IMR-90 (cell line): ENCODE measurements around the gene THSD7B. TPM values are rescaled to one million over a fixed set of nuclear protein-coding genes. Genes with fewer than 3 reads are reported as not detected.
A peak's percentile ranks its signal among the peaks of the same experiment; 100 is the strongest.

Experiments
- ATAC-seq: fragments of 200-7000 bp; cut with Tn5 transposase; 2 replicates; pipeline ENCODE4 v1.9.1; 2020; ENCODE audit warnings: low read depth, mild to moderate bottlenecking, moderate library complexity
- BruUV-seq: library from RNA; stranded (reverse); fragments of 400-500 nt; replicated peaks from 2 replicates; lab custom pipeline; 2021; lab: Mats Ljungman, UMichigan
- CTCF ChIA-PET: fragments of 300-600 bp; formaldehyde crosslinking; extraction: SDS; loops from one replicate; lab custom pipeline; 2021; ENCODE audit warnings: antibody characterized with exemption; lab: Yijun Ruan, JAX
- POLR2A ChIA-PET: fragments of 300-600 bp; sonication (Branson Sonifier 250); formaldehyde crosslinking; loops from one replicate; lab custom pipeline; 2022; ENCODE audit warnings: antibody characterized with exemption; ENCODE audit not compliant: unreplicated experiment; lab: Charles Lee
- DNase-seq: peaks from one replicate; pipeline ENCODE4 v3.0.0; 2013
- H2AFZ ChIP-seq: replicated peaks from 2 replicates; pipeline ENCODE3; 2013; ENCODE audit warnings: low read length, mild to moderate bottlenecking; ENCODE audit not compliant: poor library complexity
- H2AK5ac ChIP-seq: 2 replicates; pipeline ENCODE4 v1.6.1; 2013; ENCODE audit warnings: low read depth, low read length, inconsistent platforms
- H2AK9ac ChIP-seq: replicated peaks from 2 replicates; pipeline ENCODE3; 2013; ENCODE audit warnings: mild to moderate bottlenecking, low read depth, low read length, moderate library complexity; ENCODE audit not compliant: poor library complexity
- H2BK120ac ChIP-seq: 2 replicates; pipeline ENCODE4 v1.6.1; 2013; ENCODE audit warnings: low read depth, low read length, inconsistent platforms
- H2BK15ac ChIP-seq: 3 replicates; pipeline ENCODE4 v1.6.1; 2013; ENCODE audit warnings: low read depth, low read length, inconsistent platforms
- H2BK20ac ChIP-seq: 2 replicates; pipeline ENCODE4 v1.6.1; 2013; ENCODE audit warnings: low read depth, mild to moderate bottlenecking, inconsistent platforms, low read length, moderate library complexity
- H2BK5ac ChIP-seq: 2 replicates; pipeline ENCODE4 v1.6.1; 2013; ENCODE audit warnings: mild to moderate bottlenecking, low read depth, low read length, inconsistent platforms; ENCODE audit not compliant: poor library complexity, severe bottlenecking
- H3K14ac ChIP-seq: replicated peaks from 2 replicates; pipeline ENCODE4 v1.6.1; 2013; ENCODE audit warnings: low read depth, low read length, inconsistent platforms
- H3K18ac ChIP-seq: 2 replicates; pipeline ENCODE4 v1.6.1; 2013; ENCODE audit warnings: low read depth, low read length, control low read depth
- H3K23ac ChIP-seq: 2 replicates; pipeline ENCODE4 v1.6.1; 2013; ENCODE audit warnings: low read depth, low read length, inconsistent platforms
- H3K27ac ChIP-seq: 2 replicates; pipeline ENCODE4 v1.5.1; 2013; ENCODE audit warnings: mild to moderate bottlenecking, control low read depth, low read length; ENCODE audit not compliant: insufficient read depth
- H3K27me3 ChIP-seq: 2 replicates; pipeline ENCODE4 v1.6.1; 2013; ENCODE audit warnings: low read length; ENCODE audit not compliant: control insufficient read depth, insufficient read depth
- H3K36me3 ChIP-seq: 2 replicates; pipeline ENCODE4 v1.6.1; 2013; ENCODE audit warnings: low read length, mixed read lengths; ENCODE audit not compliant: control insufficient read depth, insufficient read depth
- H3K4ac ChIP-seq: 2 replicates; pipeline ENCODE4 v1.6.1; 2013; ENCODE audit warnings: low read depth, low read length, inconsistent platforms
- H3K4me1 ChIP-seq: 2 replicates; pipeline ENCODE4 v1.6.1; 2013; ENCODE audit warnings: low read length, mixed read lengths; ENCODE audit not compliant: control insufficient read depth, insufficient read depth
- H3K4me2 ChIP-seq: 2 replicates; pipeline ENCODE4 v1.6.1; 2013; ENCODE audit warnings: low read depth, mild to moderate bottlenecking, control low read depth, low read length, moderate library complexity
- H3K4me3 ChIP-seq: 2 replicates; pipeline ENCODE4 v1.5.1; 2013; ENCODE audit warnings: low read depth, mild to moderate bottlenecking, control low read depth, low read length, moderate library complexity; ENCODE audit not compliant: insufficient read depth
- H3K56ac ChIP-seq: 2 replicates; pipeline ENCODE4 v1.6.1; 2013; ENCODE audit warnings: low read length, inconsistent platforms; ENCODE audit not compliant: insufficient read depth; ENCODE audit errors: extremely low read depth
- H3K79me1 ChIP-seq, 2 experiments: 2 replicates each; pipeline ENCODE4 v1.6.1; 2013; ENCODE audit warnings: low read length in 2 of 2, inconsistent platforms in 1 of 2, low read depth in 1 of 2
- H3K9ac ChIP-seq: 2 replicates; pipeline ENCODE4 v1.6.1; 2013; ENCODE audit warnings: low read depth, low read length, control low read depth
- H3K9me1 ChIP-seq: 2 replicates; pipeline ENCODE4 v1.6.1; 2013; ENCODE audit warnings: low read length, inconsistent platforms; ENCODE audit not compliant: insufficient read depth
- H3K9me3 ChIP-seq: 2 replicates; pipeline ENCODE4 v1.6.1; 2013; ENCODE audit warnings: low read length; ENCODE audit not compliant: control insufficient read depth, insufficient read depth
- H4K20me1 ChIP-seq: 2 replicates; pipeline ENCODE4 v1.6.1; 2013; ENCODE audit warnings: low read length, inconsistent platforms; ENCODE audit not compliant: insufficient read depth
- H4K5ac ChIP-seq: 2 replicates; pipeline ENCODE4 v1.6.1; 2013; ENCODE audit warnings: mild to moderate bottlenecking, low read depth, low read length, control low read depth
- H4K8ac ChIP-seq, 2 experiments: 2 replicates each; pipeline ENCODE4 v1.6.1; 2013; ENCODE audit warnings: low read depth in 2 of 2, low read length in 2 of 2, control low read depth in 1 of 2, inconsistent platforms in 1 of 2
- H4K91ac ChIP-seq: 2 replicates; pipeline ENCODE4 v1.6.1; 2013; ENCODE audit warnings: low read depth, low read length, inconsistent platforms; ENCODE audit not compliant: insufficient read depth
- FOS ChIP-seq: fragments of 150-350 bp; IDR thresholded peaks from 2 replicates; pipeline ENCODE4 v1.6.1; 2016; ENCODE audit warnings: low read depth, low read length
- MAFK ChIP-seq: IDR thresholded peaks from 2 replicates; pipeline ENCODE4 v1.6.1; 2012; ENCODE audit warnings: low read depth, low read length, improper control_type of control experiment
- RAD21 ChIP-seq: IDR thresholded peaks from 2 replicates; pipeline ENCODE4 v1.6.1; 2012; ENCODE audit warnings: low read length, improper control_type of control experiment
- WGBS, 2 experiments: methylation state at CpG; one replicate each; pipeline versions ENCODE4 v1.1.5 to v1.1.7; 2013; ENCODE audit warnings: missing lambda C conversion rate in 2 of 2; ENCODE audit not compliant: insufficient read length in 1 of 2; ENCODE audit errors: extremely low coverage in 2 of 2; 5-methylcytosine and 5-hydroxymethylcytosine counted together
- dilution Hi-C: fragments of 300-500 bp; cut with HindIII; formaldehyde crosslinking; loops from one replicate; pipeline ENCODE4 v1.14.3; 2018; ENCODE audit warnings: low sequenced_read_pairs; ENCODE audit not compliant: unreplicated experiment
- in situ Hi-C: fragments of 300-500 bp; cut with MboI; formaldehyde crosslinking; loops from 3 replicates; pipeline ENCODE4 v1.14.3; 2019; ENCODE audit warnings: low sequenced_read_pairs, inconsistent platforms, mixed read lengths
- intact Hi-C: fragments of 100-400 bp; cut with micrococcal nuclease; formaldehyde crosslinking; loops from 2 replicates; pipeline ENCODE4 v1.10.0; 2022
- polyA plus RNA-seq, 3 experiments: library from polyadenylated mRNA; depleted of rRNA; stranded (reverse); fragments of >200 nt; gene quantifications; 2 replicates each; pipeline ENCODE4 v1.2.3, GENCODE V29; 2012; ENCODE audit warnings: low replicate concordance in 1 of 3
- total RNA-seq: library from RNA; depleted of rRNA; stranded (reverse); fragments of >200 nt; gene quantifications from 2 replicates; pipeline ENCODE4 v1.2.3, GENCODE V29; 2012

The THSD7B gene
- total and polyA plus RNA-seq, 2 of the 4 experiments (the other 2 are of a cell fraction) = not detected

- Histone ChIP-seq H4K8ac (no peak overlapping the region), H3K4me3 (no peak overlapping the region), H3K27me3 (no peaks in the 10 kb centered on the region), H4K20me1 (no peaks in the 10 kb centered on the region), H2BK15ac (no peak overlapping the region), H2BK120ac (no peak overlapping the region), H2BK5ac (no peak overlapping the region), H4K5ac (no peak overlapping the region), H4K91ac (no peak overlapping the region), H3K4ac (no peak overlapping the region), H2AFZ (no peak overlapping the region), H3K79me1 (no peaks in the 10 kb centered on the region), H2AK5ac (no peak overlapping the region), H3K9me1 (no peaks in the 10 kb centered on the region), H3K14ac (no peak overlapping the region), H3K4me2 (no peak overlapping the region), H3K23ac (no peak overlapping the region), H2BK20ac (no peak overlapping the region), H2AK9ac (no peak overlapping the region), H3K4me1 (no peaks in the 10 kb centered on the region), H3K9ac (no peak overlapping the region), H3K56ac (no peak overlapping the region), H3K9me3 (peaks cover 9% of the 10 kb centered on the region), H3K18ac (no peak overlapping the region), H3K27ac (no peak overlapping the region), H3K36me3 (no peaks in the 10 kb centered on the region)
- intact Hi-C loops = no loop called here
- no peak for TF ChIP-seq FOS
- no peak for TF ChIP-seq RAD21
- TF ChIP-seq MAFK = peak; percentile 59
- ChIA-PET POLR2A (no interaction called here), CTCF (no interaction called here)
- dilution Hi-C loops = no loop called here
- ATAC-seq = no peak
- no CpG with 5 or more reads among the region's 1 CpG for WGBS, 2 experiments
- DNase-seq = no peak
- no TSS peak for BruUV-seq
- in situ Hi-C loops = no loop called here
Observed at GRCh38 chr2:136871424-136871823, 106.1 kb downstream of the THSD7B start.
